ENCODE measurements around the gene GNAQ.

Gene GNAQ

GRCh38 chr9:77977210-77977611, 54.4 kb downstream of the GNAQ start:
- no peak overlapping the region for H3K4me3 ChIP-seq (ENCODE audit: low read length)
- no peak for DNase-seq (ENCODE audit: low read depth)
- peak; percentile 48 for TF ChIP-seq CTCF (conservative IDR thresholded peaks at IDR 0.05; ENCODE audit: low read depth, low read length)

DNA sequence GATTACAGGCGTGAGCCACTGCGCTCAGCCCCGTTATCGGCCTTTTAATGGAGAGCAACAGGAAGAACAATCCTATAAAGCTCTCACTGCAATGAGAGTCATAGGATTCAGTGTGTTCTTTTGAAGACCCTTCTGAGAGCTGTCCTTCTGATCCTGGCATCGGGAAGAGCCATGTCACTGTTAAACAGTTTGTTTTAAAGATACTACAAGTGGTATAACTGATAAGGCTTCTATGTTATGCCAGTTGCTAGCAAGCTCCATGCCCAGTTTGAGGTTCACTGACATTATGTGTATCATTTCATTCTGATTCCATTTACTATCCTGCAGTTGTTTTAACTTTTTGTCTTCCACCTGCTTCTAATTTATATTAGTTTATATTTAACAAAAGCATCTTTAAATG, 55.8 kb downstream of the GNAQ start:
- DNase-seq (ENCODE audit: low read depth) = no peak
- H3K4me3 ChIP-seq (ENCODE audit: low read length) = no peak overlapping the region
- no peak for TF ChIP-seq CTCF (conservative IDR thresholded peaks at IDR 0.05; ENCODE audit: low read depth, low read length)

GRCh38 chr9:77975036-77975435, 56.6 kb downstream of the GNAQ start:
- no peak for DNase-seq (ENCODE audit: low read depth)
- TF ChIP-seq CTCF (conservative IDR thresholded peaks at IDR 0.05; ENCODE audit: low read depth, low read length) = no peak
- H3K4me3 ChIP-seq (ENCODE audit: low read length) = no peak overlapping the region

DNA sequence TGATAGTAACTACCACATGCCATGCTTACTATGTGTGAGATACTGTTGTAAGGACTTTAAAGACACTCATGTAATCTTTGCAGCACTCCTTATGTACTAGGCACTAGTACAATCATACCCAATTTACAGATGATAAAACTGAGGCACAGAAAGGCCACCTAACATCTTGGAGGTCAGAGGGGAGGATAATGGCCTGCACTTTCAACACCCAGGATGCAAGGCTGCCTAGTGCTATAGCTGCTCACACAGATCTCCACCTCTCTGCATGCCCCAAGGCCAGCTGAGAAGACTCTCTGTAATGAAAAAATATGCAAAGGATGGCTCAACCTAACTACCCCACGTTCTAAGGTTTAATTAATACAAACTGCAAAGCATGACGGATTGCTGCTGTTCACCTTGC, 57.2 kb downstream of the GNAQ start:
- no peak for TF ChIP-seq CTCF (conservative IDR thresholded peaks at IDR 0.05; ENCODE audit: low read depth, low read length)
- DNase-seq (ENCODE audit: low read depth) = no peak
- H3K4me3 ChIP-seq (ENCODE audit: low read length) = no peak overlapping the region

- TF ChIP-seq CTCF (conservative IDR thresholded peaks at IDR 0.05; ENCODE audit: low read depth, low read length) = no peak
- DNase-seq (ENCODE audit: low read depth) = no peak
- no peak overlapping the region for H3K4me3 ChIP-seq (ENCODE audit: low read length)
These were observed 62.5 kb downstream of the GNAQ start for GRCh38 chr9:77969083-77969482.

GRCh38 chr9:77968506-77968905, 63.1 kb downstream of the GNAQ start:
- no peak for DNase-seq (ENCODE audit: low read depth)

GRCh38 chr9:77966718-77967117, 64.9 kb downstream of the GNAQ start:
- H3K4me3 ChIP-seq (ENCODE audit: low read length) = no peak overlapping the region
- TF ChIP-seq CTCF (conservative IDR thresholded peaks at IDR 0.05; ENCODE audit: low read depth, low read length) = no peak
- no peak for DNase-seq (ENCODE audit: low read depth)

More at GRCh38 chr9:77968506-77968905, 63.1 kb downstream of the GNAQ start:
- no peak for TF ChIP-seq CTCF (conservative IDR thresholded peaks at IDR 0.05; ENCODE audit: low read depth, low read length)
- H3K4me3 ChIP-seq (ENCODE audit: low read length) = no peak overlapping the region
